Measurements from ENCODE around the gene RABGAP1. TPM values are rescaled to one million over a fixed set of nuclear protein-coding genes. Genes with fewer than 3 reads are reported as not detected.
A peak's percentile ranks its signal among the peaks of the same experiment; 100 is the strongest.

Gene RABGAP1
- total and polyA plus RNA-seq, 2 experiments from 2014 or later = 8.5 to 33.9 TPM

DNA sequence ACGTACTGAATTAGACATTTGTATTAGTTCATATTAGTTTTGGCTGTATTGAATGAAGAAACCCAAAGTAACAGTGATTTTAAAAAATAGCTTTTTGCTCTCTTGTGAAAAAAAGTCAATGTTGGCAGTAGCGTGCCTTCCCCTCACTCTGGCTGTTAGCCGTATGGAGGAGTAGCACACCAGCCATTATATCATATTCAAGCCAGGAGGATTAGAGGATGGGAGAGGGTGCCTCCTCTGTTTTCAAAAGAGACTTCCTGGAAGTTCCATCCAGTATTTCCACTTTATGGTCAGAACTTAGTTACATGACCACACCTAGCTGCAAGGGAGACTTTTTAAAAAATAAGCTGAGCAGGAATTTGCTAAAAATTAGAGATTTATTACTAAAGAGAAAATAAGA, 133.8 kb downstream of the RABGAP1 start:
- H3K4me3 Mint-ChIP-seq = peak overlapping the region; percentile 34; the same call in 1 of the 3 replicates
- H3F3A ChIP-seq (replicated peaks; ENCODE audit: low read depth) = no peaks in the 10 kb centered on the region
- no peaks in the 10 kb centered on the region for H3K9me3 Mint-ChIP-seq
- TF ChIP-seq NANOG (IDR thresholded peaks at IDR 0.05; ENCODE audit: borderline replicate concordance) = no peak
- no peak for TF ChIP-seq ZNF114 (CRISPR knock-in tag; IDR thresholded peaks at IDR 0.05)
- TF ChIP-seq, protein P1, sequence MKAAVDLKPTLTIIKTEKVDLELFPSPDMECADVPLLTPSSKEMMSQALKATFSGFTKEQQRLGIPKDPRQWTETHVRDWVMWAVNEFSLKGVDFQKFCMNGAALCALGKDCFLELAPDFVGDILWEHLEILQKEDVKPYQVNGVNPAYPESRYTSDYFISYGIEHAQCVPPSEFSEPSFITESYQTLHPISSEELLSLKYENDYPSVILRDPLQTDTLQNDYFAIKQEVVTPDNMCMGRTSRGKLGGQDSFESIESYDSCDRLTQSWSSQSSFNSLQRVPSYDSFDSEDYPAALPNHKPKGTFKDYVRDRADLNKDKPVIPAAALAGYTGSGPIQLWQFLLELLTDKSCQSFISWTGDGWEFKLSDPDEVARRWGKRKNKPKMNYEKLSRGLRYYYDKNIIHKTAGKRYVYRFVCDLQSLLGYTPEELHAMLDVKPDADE (IDR thresholded peaks at IDR 0.05) = no peak
- TF ChIP-seq CTCF (conservative IDR thresholded peaks at IDR 0.05; ENCODE audit: low read depth in 2 of 2) = no peak
- TF ChIP-seq EZH2 (IDR thresholded peaks at IDR 0.05; ENCODE audit: low read depth, unreplicated experiment) = no peak
- no peak for TF ChIP-seq STAT1 (IDR thresholded peaks at IDR 0.05; ENCODE audit: unreplicated experiment)
- TF ChIP-seq POLR2AphosphoS5 (IDR thresholded peaks at IDR 0.05; ENCODE audit: low read depth) = no peak
- TF ChIP-seq, protein P2, sequence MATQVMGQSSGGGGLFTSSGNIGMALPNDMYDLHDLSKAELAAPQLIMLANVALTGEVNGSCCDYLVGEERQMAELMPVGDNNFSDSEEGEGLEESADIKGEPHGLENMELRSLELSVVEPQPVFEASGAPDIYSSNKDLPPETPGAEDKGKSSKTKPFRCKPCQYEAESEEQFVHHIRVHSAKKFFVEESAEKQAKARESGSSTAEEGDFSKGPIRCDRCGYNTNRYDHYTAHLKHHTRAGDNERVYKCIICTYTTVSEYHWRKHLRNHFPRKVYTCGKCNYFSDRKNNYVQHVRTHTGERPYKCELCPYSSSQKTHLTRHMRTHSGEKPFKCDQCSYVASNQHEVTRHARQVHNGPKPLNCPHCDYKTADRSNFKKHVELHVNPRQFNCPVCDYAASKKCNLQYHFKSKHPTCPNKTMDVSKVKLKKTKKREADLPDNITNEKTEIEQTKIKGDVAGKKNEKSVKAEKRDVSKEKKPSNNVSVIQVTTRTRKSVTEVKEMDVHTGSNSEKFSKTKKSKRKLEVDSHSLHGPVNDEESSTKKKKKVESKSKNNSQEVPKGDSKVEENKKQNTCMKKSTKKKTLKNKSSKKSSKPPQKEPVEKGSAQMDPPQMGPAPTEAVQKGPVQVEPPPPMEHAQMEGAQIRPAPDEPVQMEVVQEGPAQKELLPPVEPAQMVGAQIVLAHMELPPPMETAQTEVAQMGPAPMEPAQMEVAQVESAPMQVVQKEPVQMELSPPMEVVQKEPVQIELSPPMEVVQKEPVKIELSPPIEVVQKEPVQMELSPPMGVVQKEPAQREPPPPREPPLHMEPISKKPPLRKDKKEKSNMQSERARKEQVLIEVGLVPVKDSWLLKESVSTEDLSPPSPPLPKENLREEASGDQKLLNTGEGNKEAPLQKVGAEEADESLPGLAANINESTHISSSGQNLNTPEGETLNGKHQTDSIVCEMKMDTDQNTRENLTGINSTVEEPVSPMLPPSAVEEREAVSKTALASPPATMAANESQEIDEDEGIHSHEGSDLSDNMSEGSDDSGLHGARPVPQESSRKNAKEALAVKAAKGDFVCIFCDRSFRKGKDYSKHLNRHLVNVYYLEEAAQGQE (IDR thresholded peaks at IDR 0.05; ENCODE audit: unreplicated experiment) = no peak
- TF ChIP-seq EZH2phosphoT487 (IDR thresholded peaks at IDR 0.05; ENCODE audit: unreplicated experiment) = no peak
- TF ChIP-seq ZNF331 (CRISPR knock-in tag; IDR thresholded peaks at IDR 0.05; ENCODE audit: low read depth) = no peak
- no peak for TF ChIP-seq JUNB (IDR thresholded peaks at IDR 0.05; ENCODE audit: unreplicated experiment)
- no peak for TF ChIP-seq CREB1 (CRISPR knock-in tag; IDR thresholded peaks at IDR 0.05; ENCODE audit: low read depth)
- TF ChIP-seq ZNF462 (CRISPR knock-in tag; IDR thresholded peaks at IDR 0.05) = no peak
- H3K4me3 ChIP-seq = no peak overlapping the region
- H3K36me3 ChIP-seq (ENCODE audit: insufficient read depth) = peaks cover 4% of the 10 kb centered on the region; the same call in 1 of the 2 replicates
- no peaks in the 10 kb centered on the region for H3K9me2 ChIP-seq (ENCODE audit: insufficient read depth)
- no peaks in the 10 kb centered on the region for H3K79me2 ChIP-seq (replicated peaks; ENCODE audit: insufficient read depth)
- ATAC-seq (no peak), DNase-seq (ENCODE audit: low spot score) (no peak)
- peaks cover 66% of the 10 kb centered on the region for H3K4me1 Mint-ChIP-seq
- H4K20me1 ChIP-seq (replicated peaks; ENCODE audit: insufficient read depth) = no peaks in the 10 kb centered on the region; the same call in 1 of the 2 replicates
- peak overlapping the region; percentile 76; the same call in 1 of the 2 replicates for H3K27ac Mint-ChIP-seq
- peaks cover 40% of the 10 kb centered on the region for H3K36me3 Mint-ChIP-seq (ENCODE audit: low read depth)
- H3K27ac ChIP-seq (ENCODE audit: low read depth) = no peak overlapping the region
- no peaks in the 10 kb centered on the region for H3K27me3 ChIP-seq (ENCODE audit: insufficient read depth)
- peak overlapping the region; percentile 45; the same call in 1 of the 2 replicates for H3K4me2 ChIP-seq
- H2AFZ ChIP-seq = no peak overlapping the region
- no peaks in the 10 kb centered on the region for H3K27me3 Mint-ChIP-seq (ENCODE audit: insufficient read depth, low read depth, poor library complexity)
- H3K4me1 ChIP-seq (ENCODE audit: insufficient read depth) = peaks cover 52% of the 10 kb centered on the region

Measured in GM23338 (cell line).